GM18861 (cell line): ENCODE results near the gene THBS4.
A peak's percentile ranks its signal among the peaks of the same experiment; 100 is the strongest.
"Not testable (repeated sequence)": the region's sequence is repeated elsewhere in the genome, so short reads cannot be mapped to it uniquely, and the experiment has no call there.

Source experiments
- ATAC-seq: cut with Tn5 transposase; IDR thresholded peaks from one replicate; pipeline ENCODE4 v1.9.1; 2021; ENCODE audit not compliant: unreplicated experiment

Gene THBS4

GRCh38 chr5:80111376-80111990 is 76.3 kb downstream of the THBS4 start:
- not testable (repeated sequence) for ATAC-seq

DNA sequence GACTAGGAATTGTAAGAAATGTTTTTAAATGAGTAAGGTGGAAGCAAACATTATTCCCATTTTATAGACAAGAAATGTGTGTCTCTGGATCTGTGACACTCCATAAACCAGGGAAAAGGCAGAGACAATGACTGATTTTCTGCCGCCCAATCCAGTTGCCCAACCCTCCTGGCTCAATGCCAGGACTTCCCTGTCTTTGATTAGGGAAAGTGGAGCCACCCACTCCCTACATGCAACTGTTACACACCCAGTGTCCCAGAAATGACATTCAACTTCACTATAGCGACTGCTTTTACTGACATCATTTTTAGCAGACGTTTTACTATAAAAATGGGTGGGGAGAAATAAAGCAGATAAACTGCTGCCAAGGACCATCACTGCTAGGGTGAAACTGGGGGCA is 79.7 kb downstream of the THBS4 start:
- ATAC-seq, result no peak

GRCh38 chr5:80116000-80116399 is 80.9 kb downstream of the THBS4 start:
- no peak for ATAC-seq

DNA sequence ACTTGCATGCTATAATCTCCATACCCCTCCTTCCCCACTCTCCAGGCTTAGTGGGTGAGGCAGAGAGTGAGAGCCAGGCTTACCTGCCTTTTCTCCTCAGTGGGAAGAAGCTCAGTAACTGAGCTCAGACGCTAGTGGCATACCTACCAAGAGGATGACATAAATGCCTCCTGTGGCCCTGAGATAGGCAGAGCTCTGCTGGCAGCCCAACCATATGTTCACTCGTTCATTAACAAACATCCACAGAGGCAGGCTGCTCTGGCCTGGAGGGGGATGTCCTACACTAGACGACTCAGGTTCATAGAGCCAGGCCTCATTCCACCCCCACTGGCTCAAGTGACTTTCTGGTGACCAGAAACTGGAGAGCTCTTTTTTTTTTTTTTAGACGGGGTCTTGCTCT is 81.3 kb downstream of the THBS4 start:
- ATAC-seq, result no peak

GRCh38 chr5:80117446-80117845 is 82.3 kb downstream of the THBS4 start:
- ATAC-seq, result no peak

DNA sequence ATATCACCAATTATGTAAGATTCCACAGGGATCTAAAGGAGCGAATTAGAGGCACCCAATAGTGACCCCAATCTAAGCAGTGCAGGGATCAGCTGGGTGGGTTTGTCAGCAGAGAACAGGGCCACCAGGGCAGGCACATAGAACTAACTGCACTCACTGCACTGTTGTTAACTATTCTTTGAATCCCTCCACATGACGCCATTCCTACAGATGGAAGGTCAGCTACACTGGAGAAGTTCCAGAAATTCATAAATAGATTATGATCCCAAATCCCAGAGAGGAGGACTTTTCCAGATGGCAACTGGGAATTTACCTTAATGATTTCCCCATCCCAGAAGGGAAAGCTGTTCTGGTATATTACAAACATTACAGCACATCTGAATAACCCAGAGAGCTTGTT is 84.2 kb downstream of the THBS4 start:
- no peak for ATAC-seq

GRCh38 chr5:80122579-80122978 is 87.4 kb downstream of the THBS4 start:
- no peak for ATAC-seq

DNA sequence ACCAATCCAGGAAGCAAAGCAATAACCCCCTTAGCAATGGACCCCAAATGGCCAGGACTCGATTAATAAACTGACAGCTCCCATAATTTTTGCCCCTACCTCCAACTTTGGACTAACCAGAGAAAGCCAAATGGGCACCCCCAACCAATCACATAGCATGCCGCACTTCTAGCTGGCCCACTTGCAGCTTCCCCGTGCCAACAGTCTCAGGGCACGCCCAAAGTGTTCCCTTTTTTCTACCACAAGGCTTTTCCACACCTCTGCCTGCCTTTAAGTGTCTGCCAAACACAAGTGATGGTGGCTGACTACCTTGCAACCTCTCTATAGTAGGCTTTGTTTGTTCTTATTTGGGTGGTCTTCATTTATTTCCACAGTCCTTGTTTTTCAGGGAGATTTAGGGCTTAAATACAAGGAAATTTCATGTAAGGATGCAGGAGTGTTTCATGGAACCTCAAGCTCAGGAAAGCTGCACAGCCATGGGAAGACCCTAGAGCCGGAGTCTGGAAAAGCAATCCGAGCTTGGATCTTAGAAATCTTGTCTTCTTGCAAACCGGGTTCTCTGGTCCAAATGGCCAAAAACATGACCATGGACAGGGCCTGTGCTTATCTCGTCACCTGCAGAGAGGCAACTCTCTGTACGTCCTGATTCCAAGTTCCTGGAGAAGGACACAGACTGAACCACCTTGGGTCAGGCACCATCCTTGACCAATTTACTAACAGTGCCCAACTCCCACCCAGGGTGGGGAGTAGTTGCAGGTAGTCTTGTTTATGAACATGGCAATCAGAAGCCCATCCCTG is 89.2 kb downstream of the THBS4 start:
- ATAC-seq, result no peak

GRCh38 chr5:80125022-80125961 is 90.1 kb downstream of the THBS4 start:
- ATAC-seq, result peak; percentile 54

DNA sequence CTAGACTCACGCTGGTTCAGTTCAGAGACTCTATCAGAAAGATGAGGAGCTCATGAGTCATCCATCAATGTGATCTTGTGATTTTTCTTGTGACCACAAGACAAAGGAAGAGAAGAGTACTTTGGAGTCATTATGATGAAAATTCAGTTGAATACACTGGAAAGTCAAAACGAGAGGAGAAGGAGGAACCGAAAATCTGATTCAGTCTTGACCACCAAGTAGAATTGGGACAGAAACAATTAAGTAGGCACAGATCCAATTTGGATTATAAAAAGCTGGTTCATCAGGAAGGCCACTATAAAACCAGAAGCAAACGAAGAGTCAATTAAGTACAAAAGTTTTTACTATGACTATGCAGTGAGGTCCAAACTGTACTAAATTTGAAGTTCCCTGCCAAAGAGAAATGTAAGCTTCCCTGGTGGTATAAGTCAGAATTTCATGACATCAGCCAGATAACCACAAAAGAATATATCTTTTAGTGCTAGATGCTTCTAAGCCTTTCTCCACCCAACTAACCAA is 90.9 kb downstream of the THBS4 start:
- peak; percentile 72 for ATAC-seq

DNA sequence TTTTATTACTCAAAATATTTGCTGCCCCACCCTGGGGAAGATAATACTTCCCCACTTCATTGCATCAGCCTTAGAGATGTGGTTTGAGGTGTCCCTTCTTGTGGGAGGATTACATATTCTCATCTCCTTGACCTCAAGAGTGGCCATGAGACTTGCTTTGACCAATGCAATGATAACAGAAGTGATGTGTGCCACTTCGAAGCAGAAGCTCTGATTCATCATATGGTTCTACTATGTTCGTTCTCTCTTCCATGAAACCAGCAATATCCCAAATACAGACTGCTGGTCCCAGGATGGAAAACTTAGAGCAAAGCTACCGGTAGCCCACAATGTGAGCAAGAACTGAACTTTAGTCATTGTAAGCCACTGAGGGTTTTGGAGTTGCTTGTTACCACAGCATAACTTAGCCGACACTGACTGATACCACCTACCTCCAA is 92.0 kb downstream of the THBS4 start:
- no peak for ATAC-seq

- ATAC-seq, result no peak
Measured at GRCh38 chr5:80128141-80128540, 93.0 kb downstream of the THBS4 start.

GRCh38 chr5:80129146-80129545 is 94.0 kb downstream of the THBS4 start:
- ATAC-seq, result no peak
